Measurements from ENCODE around the gene KIF26B. TPM values are rescaled to one million over a fixed set of nuclear protein-coding genes. Genes with fewer than 3 reads are reported as not detected.

Gene KIF26B
- total RNA-seq, 2 donors from 2014 or later = 0.78 to 4.6 TPM

- Histone ChIP-seq H3K36me3 (replicated peaks in 1 of 2; ENCODE audit: insufficient read depth in 1 of 2, low read depth in 2 of 2) (no peaks in the 10 kb centered on the region), H3K27ac (no peak overlapping the region), H3K4me3 (no peak overlapping the region), H3K27me3 (no peaks in the 10 kb centered on the region), H3K9me3 (no peaks in the 10 kb centered on the region), H3K4me1 (no peaks in the 10 kb centered on the region)
- intact Hi-C loops (cut with DNase I) = no loop called here
- TF ChIP-seq CTCF (IDR thresholded peaks at IDR 0.05) = no peak
- no peak for TF ChIP-seq POLR2A (IDR thresholded peaks at IDR 0.05)
- 75 to 77% methylated on average over 4 of the region's 4 CpGs for WGBS, 2 donors
- ATAC-seq (no peak), DNase-seq (no peak)
Observed at GRCh38 chr1:245184779-245185178, 30.0 kb downstream of the KIF26B start.

- WGBS, 2 donors = 62 to 67% methylated on average over 4 of the region's 4 CpGs
- Histone ChIP-seq H3K27me3 (no peaks in the 10 kb centered on the region), H3K9me3 (no peaks in the 10 kb centered on the region), H3K36me3 (replicated peaks in 1 of 2; ENCODE audit: insufficient read depth in 1 of 2, low read depth in 2 of 2) (no peaks in the 10 kb centered on the region), H3K4me3 (no peak overlapping the region), H3K27ac (no peak overlapping the region), H3K4me1 (no peaks in the 10 kb centered on the region)
- intact Hi-C loops (cut with DNase I) = no loop called here
- DNase-seq = no peak
- TF ChIP-seq POLR2A (IDR thresholded peaks at IDR 0.05) (no peak), CTCF (IDR thresholded peaks at IDR 0.05) (no peak)
- no peak for ATAC-seq
Observed at GRCh38 chr1:245188403-245188802, 33.6 kb downstream of the KIF26B start.

GRCh38 chr1:245195398-245195797, 40.6 kb downstream of the KIF26B start:
- intact Hi-C loops (cut with DNase I) = no loop called here
- H3K27me3 ChIP-seq = no peaks in the 10 kb centered on the region
- no peak for ATAC-seq

GRCh38 chr1:245197121-245197520, 42.3 kb downstream of the KIF26B start:
- no peak overlapping the region for H3K27ac ChIP-seq
- TF ChIP-seq CTCF (IDR thresholded peaks at IDR 0.05) (no peak), POLR2A (IDR thresholded peaks at IDR 0.05) (no peak)
- DNase-seq (no peak), ATAC-seq (no peak)
- H3K4me1 ChIP-seq = no peaks in the 10 kb centered on the region
- no peak overlapping the region for H3K4me3 ChIP-seq
- intact Hi-C loops (cut with DNase I) = no loop called here
- 68 to 73% methylated on average over 3 of the region's 3 CpGs for WGBS, 2 donors
- H3K27me3 ChIP-seq = no peaks in the 10 kb centered on the region
- H3K36me3 ChIP-seq (replicated peaks in 1 of 2; ENCODE audit: insufficient read depth in 1 of 2, low read depth in 2 of 2) = no peaks in the 10 kb centered on the region
- no peaks in the 10 kb centered on the region for H3K9me3 ChIP-seq

More at GRCh38 chr1:245195398-245195797, 40.6 kb downstream of the KIF26B start:
- TF ChIP-seq POLR2A (IDR thresholded peaks at IDR 0.05) = no peak
- TF ChIP-seq CTCF (IDR thresholded peaks at IDR 0.05) = no peak
- no peak overlapping the region for H3K27ac ChIP-seq
- H3K4me1 ChIP-seq = no peaks in the 10 kb centered on the region
- H3K9me3 ChIP-seq = no peaks in the 10 kb centered on the region
- DNase-seq = no peak
- H3K36me3 ChIP-seq (replicated peaks in 1 of 2; ENCODE audit: insufficient read depth in 1 of 2, low read depth in 2 of 2) = no peaks in the 10 kb centered on the region
- WGBS, 2 donors = 57 to 66% methylated on average over 9 of the region's 9 CpGs
- H3K4me3 ChIP-seq = no peak overlapping the region

GRCh38 chr1:245197911-245198379, 43.2 kb downstream of the KIF26B start:
- H3K27me3 ChIP-seq = no peaks in the 10 kb centered on the region
- no peaks in the 10 kb centered on the region for H3K36me3 ChIP-seq (replicated peaks in 1 of 2; ENCODE audit: insufficient read depth in 1 of 2, low read depth in 2 of 2)
- no peak overlapping the region for H3K4me3 ChIP-seq
- H3K9me3 ChIP-seq = no peaks in the 10 kb centered on the region
- H3K27ac ChIP-seq = no peak overlapping the region
- peak in 1 of 4 donors; percentile 28 for DNase-seq
- H3K4me1 ChIP-seq = no peaks in the 10 kb centered on the region
- no peak for ATAC-seq
- TF ChIP-seq CTCF (IDR thresholded peaks at IDR 0.05) (no peak), POLR2A (IDR thresholded peaks at IDR 0.05) (no peak)
- 7 to 9% methylated on average over 1 of the region's 1 CpG for WGBS, 2 donors
- intact Hi-C loops (cut with DNase I) = no loop called here

All from body of pancreas (tissue), 4 donors.